Upper lobe of right lung (tissue), 1 donor: ENCODE measurements around the gene RAB11FIP4. TPM values are rescaled to one million over a fixed set of nuclear protein-coding genes. Genes with fewer than 3 reads are reported as not detected.

Experiments
- ATAC-seq: fragments of 200-7000 bp; cut with Tn5 transposase; one replicate; pipeline ENCODE4 v1.9.1; 2020; ENCODE audit warnings: mild to moderate bottlenecking, moderate library complexity
- DNase-seq: peaks from one replicate; pipeline ENCODE4 v3.0.0-alpha.2; 2020
- H3K27ac ChIP-seq: fragments of 200-600 bp; one replicate; pipeline ENCODE4 v1.8.0; 2022
- H3K27me3 ChIP-seq: fragments of 200-600 bp; one replicate; pipeline ENCODE4 v1.8.0; 2022; ENCODE audit warnings: mild to moderate bottlenecking
- H3K36me3 ChIP-seq: fragments of 200-600 bp; one replicate; pipeline ENCODE4 v1.8.0; 2022
- H3K4me1 ChIP-seq: fragments of 200-600 bp; one replicate; pipeline ENCODE4 v1.8.0; 2022
- H3K4me3 ChIP-seq: fragments of 200-600 bp; one replicate; pipeline ENCODE4 v1.8.0; 2022; ENCODE audit warnings: mild to moderate bottlenecking
- H3K9me3 ChIP-seq: fragments of 200-600 bp; one replicate; pipeline ENCODE4 v1.8.0; 2022
- intact Hi-C: fragments of 100-400 bp; cut with DNase I; formaldehyde crosslinking; loops from one replicate; pipeline ENCODE4 v1.11.0; 2022
- total RNA-seq: library from RNA; stranded (reverse); fragmentation: NEBNext Ultra II Directional; extraction: Animal tissue kit (Norgen Biotek cat#: 25700); gene quantifications from one replicate; pipeline ENCODE4 v1.2.1, GENCODE V29; 2021
- TF ChIP-seq, protein P1 (sequence below): fragments of 200-600 bp; IDR thresholded peaks from one replicate; pipeline ENCODE4 v1.8.0; 2022; ENCODE audit warnings: antibody characterized with exemption
- donor health status: DM: no; HTN: yes; CAD: no; lungs with severe emphysema.

Gene RAB11FIP4
- total RNA-seq, 1 donor from 2014 or later: 13.5 TPM

DNA sequence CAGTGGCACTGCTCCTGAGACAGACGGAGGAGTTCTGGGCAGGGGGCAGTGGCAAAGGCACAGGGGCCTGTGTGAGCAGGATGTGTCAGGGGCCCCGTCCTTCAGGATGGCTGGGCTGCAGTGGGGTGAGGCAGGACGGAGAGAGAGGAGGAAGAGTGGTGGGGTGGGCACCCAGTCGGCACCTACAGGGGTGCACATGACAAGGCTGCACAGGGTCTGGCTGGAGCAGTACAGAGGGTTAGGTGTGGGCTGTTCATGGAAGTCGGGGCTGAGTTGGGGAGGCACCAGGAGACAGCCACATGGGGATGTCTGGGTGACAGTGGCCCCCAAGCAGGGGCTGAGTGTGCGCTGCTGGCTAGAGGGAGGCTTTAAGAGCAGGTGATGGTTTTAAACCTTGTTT lies 106.0 kb downstream of the RAB11FIP4 start:
- no peak for ATAC-seq
- Histone ChIP-seq H3K9me3 (no peaks in the 10 kb centered on the region), H3K4me3 (no peak overlapping the region), H3K27me3 (no peaks in the 10 kb centered on the region), H3K27ac (no peak overlapping the region), H3K36me3 (no peaks in the 10 kb centered on the region), H3K4me1 (peaks cover 37% of the 10 kb centered on the region)
- intact Hi-C loops: no loop called here
- no peak for DNase-seq
- TF ChIP-seq, protein P1, sequence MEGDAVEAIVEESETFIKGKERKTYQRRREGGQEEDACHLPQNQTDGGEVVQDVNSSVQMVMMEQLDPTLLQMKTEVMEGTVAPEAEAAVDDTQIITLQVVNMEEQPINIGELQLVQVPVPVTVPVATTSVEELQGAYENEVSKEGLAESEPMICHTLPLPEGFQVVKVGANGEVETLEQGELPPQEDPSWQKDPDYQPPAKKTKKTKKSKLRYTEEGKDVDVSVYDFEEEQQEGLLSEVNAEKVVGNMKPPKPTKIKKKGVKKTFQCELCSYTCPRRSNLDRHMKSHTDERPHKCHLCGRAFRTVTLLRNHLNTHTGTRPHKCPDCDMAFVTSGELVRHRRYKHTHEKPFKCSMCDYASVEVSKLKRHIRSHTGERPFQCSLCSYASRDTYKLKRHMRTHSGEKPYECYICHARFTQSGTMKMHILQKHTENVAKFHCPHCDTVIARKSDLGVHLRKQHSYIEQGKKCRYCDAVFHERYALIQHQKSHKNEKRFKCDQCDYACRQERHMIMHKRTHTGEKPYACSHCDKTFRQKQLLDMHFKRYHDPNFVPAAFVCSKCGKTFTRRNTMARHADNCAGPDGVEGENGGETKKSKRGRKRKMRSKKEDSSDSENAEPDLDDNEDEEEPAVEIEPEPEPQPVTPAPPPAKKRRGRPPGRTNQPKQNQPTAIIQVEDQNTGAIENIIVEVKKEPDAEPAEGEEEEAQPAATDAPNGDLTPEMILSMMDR: no peak

DNA sequence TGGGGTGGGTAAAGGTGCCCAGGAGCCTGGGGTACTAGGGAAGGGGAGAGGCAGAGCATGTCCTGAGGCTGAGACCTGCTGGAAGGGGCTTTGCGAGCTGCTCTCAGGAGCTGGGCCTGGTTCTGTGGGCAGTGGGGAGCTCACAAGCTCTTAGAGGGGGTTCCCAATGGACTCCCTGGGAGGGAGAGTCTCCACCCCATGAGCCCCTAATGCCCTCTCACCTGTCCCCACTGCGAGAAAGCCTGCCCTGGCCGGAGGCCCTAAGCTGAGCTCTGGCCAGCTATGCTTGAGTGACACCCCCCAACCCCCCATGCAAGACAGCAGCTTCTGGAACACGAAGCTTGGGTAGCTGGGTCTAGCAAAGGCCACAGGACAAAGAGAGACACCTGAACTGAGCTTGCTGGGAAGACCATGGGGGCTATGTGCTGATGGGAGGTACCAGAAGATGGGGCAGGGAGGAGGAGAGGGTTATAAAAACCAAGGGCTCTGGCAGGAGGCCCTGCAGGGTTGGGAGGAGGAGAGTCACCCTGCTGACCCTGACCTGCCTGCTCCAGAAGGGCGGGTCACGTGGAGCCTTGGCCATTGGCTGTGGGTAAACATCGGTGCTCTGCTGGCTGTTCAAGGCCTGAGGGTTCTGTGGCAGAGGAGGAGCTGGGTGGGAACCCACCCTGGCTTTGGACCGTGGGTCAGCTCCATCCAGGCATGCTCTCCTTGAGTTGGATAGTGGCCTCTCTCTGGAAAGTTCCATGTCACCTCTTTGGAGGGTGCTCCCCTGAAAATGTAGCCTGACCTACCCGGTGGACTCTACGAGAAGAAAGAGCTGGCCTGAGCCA lies 106.7 kb downstream of the RAB11FIP4 start:
- Histone ChIP-seq H3K9me3 (no peaks in the 10 kb centered on the region), H3K4me1 (peaks cover 30% of the 10 kb centered on the region), H3K27me3 (no peaks in the 10 kb centered on the region), H3K36me3 (no peaks in the 10 kb centered on the region), H3K4me3 (no peak overlapping the region), H3K27ac (no peak overlapping the region)
- TF ChIP-seq, protein P1: no peak
- ATAC-seq (no peak), DNase-seq (no peak)
- intact Hi-C loops: no loop called here

DNA sequence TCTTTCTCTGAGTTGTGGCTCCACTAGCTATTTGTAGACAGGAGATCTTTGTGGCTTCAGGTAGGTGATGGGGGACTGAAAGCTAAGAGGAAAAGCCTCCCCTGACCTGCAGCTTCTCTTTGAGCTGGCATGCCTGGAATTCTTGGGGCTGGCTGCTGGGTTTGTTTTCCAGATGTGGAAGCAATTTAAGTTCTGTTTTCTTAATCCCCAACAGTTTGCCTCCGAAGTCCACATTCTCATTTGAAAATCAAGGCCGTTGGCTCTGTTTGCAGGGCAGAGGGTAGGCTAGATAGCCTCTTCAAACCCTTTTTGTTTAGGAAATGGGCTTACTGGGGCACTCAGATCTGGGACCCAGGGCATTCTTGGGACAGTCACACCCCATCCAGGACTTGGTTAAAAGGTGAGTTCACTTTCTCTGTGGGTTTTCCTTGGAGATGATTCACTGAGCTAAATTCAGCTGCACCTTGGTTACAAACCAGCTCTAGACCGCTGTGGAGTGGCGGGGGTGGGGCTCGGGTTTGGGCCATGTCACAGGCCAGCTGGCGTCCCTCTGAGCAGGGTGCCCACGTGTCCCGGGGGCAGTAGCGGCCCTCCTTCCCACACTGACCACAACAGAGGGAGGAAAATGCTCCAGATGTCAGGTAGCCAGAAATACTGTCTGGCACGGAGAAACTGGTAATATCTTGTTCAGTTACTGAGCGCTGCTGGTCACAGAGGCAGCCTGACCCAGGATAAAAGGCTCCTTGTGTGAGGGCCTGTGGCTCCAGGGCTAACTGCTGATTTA lies 108.5 kb downstream of the RAB11FIP4 start:
- DNase-seq: peak; percentile 89
- ATAC-seq: peak; percentile 96
- Histone ChIP-seq H3K9me3 (no peaks in the 10 kb centered on the region), H3K4me1 (peaks cover 19% of the 10 kb centered on the region), H3K36me3 (no peaks in the 10 kb centered on the region), H3K27ac (no peak overlapping the region), H3K4me3 (no peak overlapping the region), H3K27me3 (no peaks in the 10 kb centered on the region)
- TF ChIP-seq, protein P1: no peak
- intact Hi-C loops: no loop called here

DNA sequence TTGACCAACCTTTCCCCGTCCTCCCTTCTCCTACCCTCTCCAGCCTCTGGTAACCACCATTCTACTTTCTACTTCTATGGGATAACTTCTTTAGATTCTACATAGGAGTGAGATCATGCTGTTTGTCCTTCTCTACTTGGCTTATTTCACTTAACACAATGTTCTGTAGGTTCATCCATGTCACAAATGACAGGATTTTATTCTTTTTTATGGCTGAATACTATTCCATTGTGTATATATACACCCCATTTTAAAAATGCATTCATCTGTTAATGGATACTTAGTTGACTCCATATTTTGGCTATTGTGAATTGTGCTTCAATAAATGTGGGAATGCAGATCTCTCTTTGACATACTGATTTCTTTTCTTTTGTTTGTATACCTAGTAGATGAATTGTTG lies 115.0 kb downstream of the RAB11FIP4 start:
- intact Hi-C loops: no loop called here

DNA sequence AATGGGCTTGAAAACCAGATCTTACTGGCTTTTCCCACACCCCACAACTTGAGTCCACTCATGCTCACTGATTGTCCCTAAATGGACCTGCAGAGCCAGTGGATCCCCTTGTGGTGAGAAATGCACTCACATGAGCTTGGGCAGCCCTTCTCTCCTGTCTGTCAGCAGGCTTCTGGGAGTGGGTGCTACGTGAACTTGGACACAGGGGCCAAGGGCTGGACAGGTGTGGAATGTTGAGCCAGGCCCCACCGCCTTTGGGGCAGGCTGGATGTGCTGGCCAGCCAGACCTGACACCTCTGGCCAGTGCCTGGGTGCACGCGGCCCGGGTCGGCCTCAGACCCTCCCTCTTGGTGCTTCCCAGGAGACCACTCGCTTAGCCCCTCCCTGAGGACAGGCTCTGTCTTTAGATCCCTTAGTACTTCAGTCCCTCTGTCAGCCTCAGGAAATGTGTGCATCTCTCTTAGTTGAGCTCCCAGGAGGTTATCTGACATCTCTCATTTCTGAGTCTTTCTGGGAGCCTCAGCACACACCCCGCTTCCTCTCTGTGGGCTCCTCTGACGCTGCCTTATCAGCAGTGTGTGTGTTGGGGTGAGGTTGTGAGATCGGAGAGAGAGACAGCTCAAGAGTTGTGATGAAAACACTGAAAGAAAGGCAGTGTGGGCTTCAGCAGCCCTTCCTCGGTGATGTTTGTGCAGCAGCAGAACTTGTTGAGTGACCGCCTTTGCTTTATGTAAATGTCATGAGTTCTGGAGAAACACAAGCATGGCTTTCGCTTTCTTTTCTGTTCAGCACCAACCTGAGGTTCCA lies 117.0 kb downstream of the RAB11FIP4 start:
- intact Hi-C loops: no loop called here
- Histone ChIP-seq H3K4me1 (peaks cover 17% of the 10 kb centered on the region), H3K9me3 (no peaks in the 10 kb centered on the region), H3K27me3 (no peaks in the 10 kb centered on the region), H3K36me3 (no peaks in the 10 kb centered on the region), H3K4me3 (peak overlapping the region; percentile 8), H3K27ac (peak overlapping the region; percentile 66)
- no peak for DNase-seq
- TF ChIP-seq, protein P1: peak; percentile 16
- ATAC-seq: peak; percentile 74

More for the DNA sequence above, 115.0 kb downstream of the RAB11FIP4 start:
- TF ChIP-seq, protein P1: no peak
- no peak for DNase-seq
- H3K27ac ChIP-seq: no peak overlapping the region
- H3K4me1 ChIP-seq: peaks cover 17% of the 10 kb centered on the region
- no peaks in the 10 kb centered on the region for H3K36me3 ChIP-seq
- no peaks in the 10 kb centered on the region for H3K27me3 ChIP-seq
- ATAC-seq: no peak
- no peaks in the 10 kb centered on the region for H3K9me3 ChIP-seq
- no peak overlapping the region for H3K4me3 ChIP-seq
